CD4-positive, alpha-beta T cell (primary cell): ENCODE results near the gene DDX31. TPM values are rescaled to one million over a fixed set of nuclear protein-coding genes. Genes with fewer than 3 reads are reported as not detected.

Experiments
- ATAC-seq: fragments of 200-7000 bp; cut with Tn5 transposase; one replicate; pipeline ENCODE4 v1.10.0; 2022; ENCODE audit warnings: mild to moderate bottlenecking; ENCODE audit not compliant: poor library complexity
- CTCF ChIA-PET: fragments of 350-600 bp; sonication (Branson Sonifier 250); formaldehyde crosslinking; loops from one replicate; lab custom pipeline; 2021; ENCODE audit warnings: antibody characterized with exemption, inconsistent platforms; lab: Charles Lee
- POLR2A ChIA-PET: fragments of 350-600 bp; sonication (Branson Sonifier 250); formaldehyde crosslinking; loops from one replicate; lab custom pipeline; 2021; ENCODE audit warnings: antibody characterized with exemption, inconsistent platforms; lab: Charles Lee
- DNase-seq, 14 experiments: peaks; one replicate each; pipeline ENCODE4 v3.0.0-alpha.2; 2013 to 2020; ENCODE audit warnings: mixed read lengths in 2 of 14
- H3K27ac ChIP-seq, 2 donors: one replicate each; pipeline versions ENCODE4 v1.5.1 to v1.7.0; 2013; ENCODE audit warnings: low read length in 2 of 2, low read depth in 1 of 2, mild to moderate bottlenecking in 1 of 2
- H3K27me3 ChIP-seq, 2 experiments: 1 replicate in 1 of 2; 2 replicates in 1 of 2; pipeline versions ENCODE4 v1.6.1 to v1.7.0; 2013; ENCODE audit warnings: low read length in 2 of 2, control low read depth in 1 of 2, mild to moderate bottlenecking in 1 of 2, moderate library complexity in 1 of 2; ENCODE audit not compliant: insufficient read depth in 2 of 2, control insufficient read depth in 1 of 2
- H3K36me3 ChIP-seq: one replicate; pipeline ENCODE4 v1.6.1; 2013; ENCODE audit warnings: low read length, control low read depth; ENCODE audit not compliant: insufficient read depth
- H3K4me1 ChIP-seq: one replicate; pipeline ENCODE4 v1.6.1; 2013; ENCODE audit warnings: low read length, control low read depth; ENCODE audit not compliant: insufficient read depth
- H3K4me3 ChIP-seq: one replicate; pipeline ENCODE4 v1.5.1; 2013; ENCODE audit warnings: mild to moderate bottlenecking, low read length, moderate library complexity
- H3K9me3 ChIP-seq, 2 experiments: 1 replicate in 1 of 2; 2 replicates in 1 of 2; pipeline versions ENCODE4 v1.6.1 to v1.7.0; 2013; ENCODE audit warnings: low read length in 2 of 2, mild to moderate bottlenecking in 2 of 2, control low read depth in 1 of 2, moderate library complexity in 1 of 2; ENCODE audit not compliant: control insufficient read depth in 1 of 2, insufficient read depth in 1 of 2
- H3K27ac Mint-ChIP-seq: one replicate; pipeline ENCODE4 v1.8.0; 2020; ENCODE audit warnings: mixed read lengths
- H3K27me3 Mint-ChIP-seq: one replicate; pipeline ENCODE4 v1.8.0; 2021; ENCODE audit warnings: mixed read lengths
- H3K36me3 Mint-ChIP-seq: one replicate; pipeline ENCODE4 v1.8.0; 2021; ENCODE audit warnings: low read depth, mixed read lengths
- H3K4me1 Mint-ChIP-seq: one replicate; pipeline ENCODE4 v1.8.0; 2021; ENCODE audit warnings: low read depth, mixed read lengths
- H3K4me3 Mint-ChIP-seq: one replicate; pipeline ENCODE4 v1.8.0; 2020; ENCODE audit warnings: mild to moderate bottlenecking, mixed read lengths
- H3K9me3 Mint-ChIP-seq: one replicate; pipeline ENCODE4 v1.8.0; 2020; ENCODE audit warnings: mixed read lengths
- intact Hi-C, 2 experiments: fragments of 100-400 bp; cut with DNase I in 1 of 2; cut with micrococcal nuclease in 1 of 2; formaldehyde crosslinking; loops; one replicate each; pipeline versions ENCODE4 v1.15.1 to v1.9.0; 2023 to 2025; cut with DNase I, micrococcal nuclease
- total RNA-seq, 174 experiments: library from RNA in 2 of 174; stranded (reverse) in 2 of 174; gene quantifications; one replicate each; pipeline ENCODE4 v1.2.3 and lab custom pipeline; 2021 to 2026
- TF ChIP-seq, protein P1 (sequence below): fragments of 200-600 bp; IDR thresholded peaks from one replicate; pipeline ENCODE4 v1.8.0; 2022; ENCODE audit warnings: antibody characterized with exemption, mild to moderate bottlenecking

The DDX31 gene
- total RNA-seq, 2 experiments from 2014 or later = 11.0 to 11.3 TPM

DNA sequence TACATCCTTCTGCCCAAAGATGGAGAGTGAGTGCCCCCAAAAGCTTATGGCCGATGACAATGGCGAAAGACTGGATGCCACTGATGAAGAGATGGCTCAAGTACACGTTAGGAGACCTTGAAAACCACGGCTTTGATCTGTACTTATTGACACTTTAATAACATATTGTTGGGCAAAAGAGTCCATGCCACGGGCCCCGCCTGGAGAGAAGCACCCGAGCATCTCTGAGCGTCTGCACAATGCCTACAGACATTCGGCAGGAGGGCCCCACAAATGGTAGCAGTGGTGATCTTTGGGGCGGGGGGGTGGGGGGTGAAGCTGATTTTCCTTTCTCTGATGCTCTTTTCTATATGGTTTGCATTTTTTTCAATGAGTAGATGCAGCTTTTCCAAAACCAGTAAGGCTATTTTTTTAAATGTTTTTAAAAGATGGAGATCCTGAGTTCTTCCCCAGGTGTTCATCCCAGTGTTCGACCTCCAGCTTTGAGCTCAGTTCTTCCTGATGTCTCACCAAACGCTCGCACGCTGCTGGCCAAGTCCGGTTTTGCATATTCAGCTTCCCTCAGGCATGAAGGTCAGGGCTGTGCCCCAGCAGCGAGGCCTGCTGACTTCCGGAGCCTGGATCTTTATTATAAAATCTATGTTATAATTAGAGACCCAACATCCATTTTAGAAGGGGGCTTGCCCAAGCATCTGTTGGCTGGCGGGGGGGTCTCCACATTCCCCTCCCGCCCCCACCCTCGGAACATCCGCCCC, 121.6 kb downstream of the DDX31 start:
- ChIA-PET POLR2A (no interaction called here), CTCF (interaction anchor here (0.5 kb wide), 1 partner anchor 190 kb away, joined by 3 read pairs; no protein-coding TSS in a partner anchor)
- TF ChIP-seq, protein P1, sequence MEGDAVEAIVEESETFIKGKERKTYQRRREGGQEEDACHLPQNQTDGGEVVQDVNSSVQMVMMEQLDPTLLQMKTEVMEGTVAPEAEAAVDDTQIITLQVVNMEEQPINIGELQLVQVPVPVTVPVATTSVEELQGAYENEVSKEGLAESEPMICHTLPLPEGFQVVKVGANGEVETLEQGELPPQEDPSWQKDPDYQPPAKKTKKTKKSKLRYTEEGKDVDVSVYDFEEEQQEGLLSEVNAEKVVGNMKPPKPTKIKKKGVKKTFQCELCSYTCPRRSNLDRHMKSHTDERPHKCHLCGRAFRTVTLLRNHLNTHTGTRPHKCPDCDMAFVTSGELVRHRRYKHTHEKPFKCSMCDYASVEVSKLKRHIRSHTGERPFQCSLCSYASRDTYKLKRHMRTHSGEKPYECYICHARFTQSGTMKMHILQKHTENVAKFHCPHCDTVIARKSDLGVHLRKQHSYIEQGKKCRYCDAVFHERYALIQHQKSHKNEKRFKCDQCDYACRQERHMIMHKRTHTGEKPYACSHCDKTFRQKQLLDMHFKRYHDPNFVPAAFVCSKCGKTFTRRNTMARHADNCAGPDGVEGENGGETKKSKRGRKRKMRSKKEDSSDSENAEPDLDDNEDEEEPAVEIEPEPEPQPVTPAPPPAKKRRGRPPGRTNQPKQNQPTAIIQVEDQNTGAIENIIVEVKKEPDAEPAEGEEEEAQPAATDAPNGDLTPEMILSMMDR = no peak
- Histone ChIP-seq H3K27me3 (peaks cover 13 to 16% of the 10 kb centered on the region in 2 experiments), H3K4me3 (no peak overlapping the region), H3K36me3 (no peaks in the 10 kb centered on the region), H3K27ac (no peak overlapping the region), H3K4me1 (peaks cover 4% of the 10 kb centered on the region), H3K9me3 (no peaks in the 10 kb centered on the region)
- ATAC-seq (no peak), DNase-seq (no peak)
- no peaks in the 10 kb centered on the region for H3K36me3 Mint-ChIP-seq
- no peak overlapping the region for H3K4me3 Mint-ChIP-seq
- no peaks in the 10 kb centered on the region for H3K9me3 Mint-ChIP-seq
- H3K27me3 Mint-ChIP-seq = peaks cover 21% of the 10 kb centered on the region
- intact Hi-C loops = no loop called here
- H3K4me1 Mint-ChIP-seq = no peaks in the 10 kb centered on the region
- no peak overlapping the region for H3K27ac Mint-ChIP-seq

GRCh38 chr9:132547436-132547835, 122.3 kb downstream of the DDX31 start:
- Mint-ChIP-seq H3K36me3 (no peaks in the 10 kb centered on the region), H3K27ac (no peak overlapping the region), H3K27me3 (peaks cover 21% of the 10 kb centered on the region), H3K4me3 (no peak overlapping the region), H3K9me3 (no peaks in the 10 kb centered on the region), H3K4me1 (no peaks in the 10 kb centered on the region)
- H3K4me1 ChIP-seq = peaks cover 4% of the 10 kb centered on the region
- CTCF ChIA-PET = no interaction called here
- no peaks in the 10 kb centered on the region for H3K36me3 ChIP-seq
- no peaks in the 10 kb centered on the region for H3K9me3 ChIP-seq
- intact Hi-C loops = no loop called here
- no peak overlapping the region for H3K27ac ChIP-seq
- H3K27me3 ChIP-seq = peaks cover 13 to 16% of the 10 kb centered on the region in 2 experiments
- ATAC-seq (no peak), DNase-seq (no peak)
- POLR2A ChIA-PET = no interaction called here
- H3K4me3 ChIP-seq = no peak overlapping the region
- TF ChIP-seq, protein P1 = no peak

- Mint-ChIP-seq H3K27ac (no peak overlapping the region), H3K4me1 (no peaks in the 10 kb centered on the region), H3K36me3 (no peaks in the 10 kb centered on the region), H3K27me3 (peaks cover 21% of the 10 kb centered on the region), H3K9me3 (no peaks in the 10 kb centered on the region), H3K4me3 (no peak overlapping the region)
- TF ChIP-seq, protein P1 = no peak
- ATAC-seq (no peak), DNase-seq (no peak)
- Histone ChIP-seq H3K4me1 (peaks cover 4% of the 10 kb centered on the region), H3K4me3 (no peak overlapping the region), H3K36me3 (no peaks in the 10 kb centered on the region), H3K9me3 (no peaks in the 10 kb centered on the region), H3K27me3 (peaks cover 13 to 16% of the 10 kb centered on the region in 2 experiments), H3K27ac (no peak overlapping the region)
- intact Hi-C loops = no loop called here
- POLR2A ChIA-PET = no interaction called here
- CTCF ChIA-PET = no interaction called here
Observed at GRCh38 chr9:132547052-132547431, 122.7 kb downstream of the DDX31 start.
